OCI-LY3 (cell line): ENCODE measurements around the gene NUB1.

ENCODE experiments used
- EZH2phosphoT487 ChIP-seq: fragments of 200-600 bp; shearing (Covaris generic); IDR thresholded peaks from 2 replicates; pipeline ENCODE4 v1.6.1; 2018; ENCODE audit warnings: antibody characterized with exemption, mixed run types, low read depth
- TF ChIP-seq, protein P1 (sequence below): fragments of 200-600, 300-600 bp; sonication (generic); IDR thresholded peaks from 2 replicates; pipeline ENCODE4 v1.5.1; 2014; ENCODE audit warnings: antibody characterized with exemption, low read length, low read depth

DNA sequence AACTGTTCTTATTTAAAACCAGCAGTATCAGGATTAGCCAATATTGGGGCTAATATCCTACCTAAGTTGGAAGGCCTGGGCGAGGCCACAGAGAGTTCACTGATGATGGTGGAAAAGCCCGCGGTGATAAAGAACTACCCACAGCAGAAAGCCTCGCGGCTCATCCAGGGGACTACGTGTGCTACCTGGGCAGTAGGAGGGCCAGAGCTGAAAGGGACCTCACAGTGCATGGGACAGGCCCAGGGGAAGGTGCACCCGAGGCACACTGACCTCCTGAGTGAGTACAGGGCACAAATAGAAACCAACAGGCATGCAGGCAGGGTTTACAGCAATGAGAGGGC, 66.9 kb downstream of the NUB1 start:
- TF ChIP-seq, protein P1, sequence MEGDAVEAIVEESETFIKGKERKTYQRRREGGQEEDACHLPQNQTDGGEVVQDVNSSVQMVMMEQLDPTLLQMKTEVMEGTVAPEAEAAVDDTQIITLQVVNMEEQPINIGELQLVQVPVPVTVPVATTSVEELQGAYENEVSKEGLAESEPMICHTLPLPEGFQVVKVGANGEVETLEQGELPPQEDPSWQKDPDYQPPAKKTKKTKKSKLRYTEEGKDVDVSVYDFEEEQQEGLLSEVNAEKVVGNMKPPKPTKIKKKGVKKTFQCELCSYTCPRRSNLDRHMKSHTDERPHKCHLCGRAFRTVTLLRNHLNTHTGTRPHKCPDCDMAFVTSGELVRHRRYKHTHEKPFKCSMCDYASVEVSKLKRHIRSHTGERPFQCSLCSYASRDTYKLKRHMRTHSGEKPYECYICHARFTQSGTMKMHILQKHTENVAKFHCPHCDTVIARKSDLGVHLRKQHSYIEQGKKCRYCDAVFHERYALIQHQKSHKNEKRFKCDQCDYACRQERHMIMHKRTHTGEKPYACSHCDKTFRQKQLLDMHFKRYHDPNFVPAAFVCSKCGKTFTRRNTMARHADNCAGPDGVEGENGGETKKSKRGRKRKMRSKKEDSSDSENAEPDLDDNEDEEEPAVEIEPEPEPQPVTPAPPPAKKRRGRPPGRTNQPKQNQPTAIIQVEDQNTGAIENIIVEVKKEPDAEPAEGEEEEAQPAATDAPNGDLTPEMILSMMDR: no peak
- TF ChIP-seq EZH2phosphoT487: no peak
